GM12891 (cell line): ENCODE results near the gene SATB1.

ENCODE experiments used
- POLR2A ChIP-seq: IDR thresholded peaks from 2 replicates; pipeline ENCODE4 v1.6.1; 2011; ENCODE audit warnings: low read depth, low read length, control low read depth
- POLR2AphosphoS5 ChIP-seq: IDR thresholded peaks from 2 replicates; pipeline ENCODE4 v1.6.1; 2011; ENCODE audit warnings: low read depth, low read length, control low read depth
- POU2F2 ChIP-seq: IDR thresholded peaks from 2 replicates; pipeline ENCODE4 v1.6.1; 2011; ENCODE audit warnings: low read depth, mild to moderate bottlenecking, control low read depth, low read length, moderate library complexity
- TAF1 ChIP-seq: IDR thresholded peaks from 2 replicates; pipeline ENCODE4 v1.6.1; 2011; ENCODE audit warnings: low read depth, low read length, control low read depth

GRCh38 chr3:18441551-18441950 is 16.4 kb upstream of the SATB1 start:
- TF ChIP-seq TAF1 (no peak), POLR2AphosphoS5 (no peak), POLR2A (no peak), POU2F2 (no peak)
